H1 (cell line): ENCODE measurements around the gene ETNK1. TPM values are rescaled to one million over a fixed set of nuclear protein-coding genes. Genes with fewer than 3 reads are reported as not detected.

Source experiments
- CTCF ChIA-PET: fragments of 300-600 bp; sonication (Branson Sonifier 250); formaldehyde crosslinking; loops from one replicate; lab custom pipeline; 2021; ENCODE audit not compliant: partially characterized antibody; lab: Charles Lee
- POLR2A ChIA-PET: fragments of 300-600 bp; sonication (Branson Sonifier 250); formaldehyde crosslinking; loops from one replicate; lab custom pipeline; 2021; ENCODE audit warnings: inconsistent platforms; ENCODE audit not compliant: partially characterized antibody; lab: Charles Lee
- DNase-seq, 2 experiments: peaks; one replicate each; pipeline versions ENCODE4 v3.0.0 to v3.0.0-alpha.2; 2010 to 2022; ENCODE audit warnings: low spot score in 2 of 2, low read depth in 1 of 2, mixed read lengths in 1 of 2
- FAIRE-seq: peaks from 2 replicates; lab custom pipeline; 2011; peaks lifted over from hg19 to GRCh38; lab: Jason Lieb, UNC
- H2AFZ ChIP-seq: 2 replicates; pipeline ENCODE4 v1.8.1; 2012; ENCODE audit warnings: low read length, inconsistent platforms
- H2AK5ac ChIP-seq: 2 replicates; pipeline ENCODE4 v1.6.1; 2013; ENCODE audit warnings: low read depth, low read length
- H2BK120ac ChIP-seq: replicated peaks from 2 replicates; pipeline ENCODE3; 2013; ENCODE audit warnings: low read depth, low read length, inconsistent platforms
- H2BK12ac ChIP-seq: 2 replicates; pipeline ENCODE4 v1.6.1; 2013; ENCODE audit warnings: low read depth, low read length
- H2BK15ac ChIP-seq: 2 replicates; pipeline ENCODE4 v1.6.1; 2013; ENCODE audit warnings: low read length
- H2BK20ac ChIP-seq: 2 replicates; pipeline ENCODE4 v1.6.1; 2013; ENCODE audit warnings: low read length
- H2BK5ac ChIP-seq: 2 replicates; pipeline ENCODE4 v1.6.1; 2013; ENCODE audit warnings: low read depth, low read length
- H3K14ac ChIP-seq: 2 replicates; pipeline ENCODE4 v1.6.1; 2013; ENCODE audit warnings: inconsistent platforms; ENCODE audit not compliant: insufficient read length
- H3K18ac ChIP-seq: 2 replicates; pipeline ENCODE4 v1.6.1; 2013; ENCODE audit warnings: low read length; ENCODE audit errors: extremely low read depth
- H3K23ac ChIP-seq: 2 replicates; pipeline ENCODE4 v1.6.1; 2013; ENCODE audit warnings: inconsistent platforms; ENCODE audit not compliant: insufficient read length
- H3K23me2 ChIP-seq: 2 replicates; pipeline ENCODE4 v1.6.1; 2013; ENCODE audit warnings: low read depth, low read length
- H3K27ac ChIP-seq: 2 replicates; pipeline ENCODE4 v1.6.1; 2011; ENCODE audit warnings: low read depth, low read length, inconsistent platforms
- H3K27me3 ChIP-seq, 4 experiments: replicated peaks in 1 of 4; 1 replicate in 1 of 4; 2 replicates in 3 of 4; pipeline versions ENCODE4 v1.6.1 to v1.8.1; 2011 to 2013; ENCODE audit warnings: low read length in 3 of 4, mild to moderate bottlenecking in 3 of 4, inconsistent platforms in 2 of 4, mixed read lengths in 2 of 4, moderate library complexity in 1 of 4; ENCODE audit not compliant: control insufficient read depth in 3 of 4, insufficient read depth in 3 of 4; ENCODE audit errors: extremely low read depth in 1 of 4
- H3K36me3 ChIP-seq, 4 experiments: 2 replicates each; pipeline versions ENCODE4 v1.6.1 to v1.8.1; 2011 to 2013; ENCODE audit warnings: mild to moderate bottlenecking in 4 of 4, low read length in 3 of 4, moderate library complexity in 2 of 4, control low read depth in 1 of 4, inconsistent platforms in 1 of 4; ENCODE audit not compliant: insufficient read depth in 4 of 4, control insufficient read depth in 2 of 4
- H3K4ac ChIP-seq: replicated peaks from 2 replicates; pipeline ENCODE3; 2013; ENCODE audit warnings: low read length, low read depth, mixed read lengths, inconsistent platforms; ENCODE audit not compliant: insufficient read length
- H3K4me1 ChIP-seq, 4 experiments: replicated peaks in 1 of 4; 1 replicate in 1 of 4; 2 replicates in 3 of 4; pipeline versions ENCODE4 v1.6.1 to v1.8.1; 2011 to 2013; ENCODE audit warnings: low read length in 3 of 4, inconsistent platforms in 2 of 4, mixed read lengths in 1 of 4; ENCODE audit not compliant: insufficient read depth in 4 of 4, control insufficient read depth in 3 of 4
- H3K4me2 ChIP-seq, 2 experiments: 2 replicates each; pipeline versions ENCODE4 v1.6.1 to v1.8.1; 2011 to 2013; ENCODE audit warnings: low read depth in 2 of 2, low read length in 2 of 2, control low read depth in 1 of 2, inconsistent platforms in 1 of 2, mild to moderate bottlenecking in 1 of 2; ENCODE audit not compliant: insufficient read depth in 1 of 2
- H3K4me3 ChIP-seq, 4 experiments: fragments of 200-600, 300-600 bp in 1 of 4; sonication (generic), shearing (Covaris generic), sonication (Bioruptor Twin) in 1 of 4; 2 replicates each; pipeline versions ENCODE4 v1.5.1 to v1.8.1; 2011 to 2016; ENCODE audit warnings: low read length in 4 of 4, low read depth in 3 of 4, control low read depth in 2 of 4, inconsistent platforms in 2 of 4, mild to moderate bottlenecking in 2 of 4, mixed read lengths in 1 of 4, moderate library complexity in 1 of 4; ENCODE audit not compliant: insufficient read depth in 2 of 4; ENCODE audit errors: extremely low read depth in 1 of 4
- H3K56ac ChIP-seq: replicated peaks from 2 replicates; pipeline ENCODE3; 2013; ENCODE audit warnings: low read depth, mild to moderate bottlenecking, mixed read lengths, low read length, inconsistent platforms; ENCODE audit not compliant: insufficient read length
- H3K79me1 ChIP-seq: 2 replicates; pipeline ENCODE4 v1.6.1; 2013; ENCODE audit warnings: low read depth, low read length, control low read depth
- H3K79me2 ChIP-seq, 2 experiments: 2 replicates each; pipeline versions ENCODE4 v1.6.1 to v1.8.1; 2012 to 2013; ENCODE audit warnings: low read length in 2 of 2, mild to moderate bottlenecking in 2 of 2, inconsistent platforms in 1 of 2; ENCODE audit not compliant: insufficient read depth in 2 of 2, control insufficient read depth in 1 of 2
- H3K9ac ChIP-seq, 4 experiments: replicated peaks in 1 of 4; 1 replicate in 1 of 4; 2 replicates in 3 of 4; pipeline versions ENCODE4 v1.6.1 to v1.8.1; 2011 to 2013; ENCODE audit warnings: low read depth in 3 of 4, low read length in 3 of 4, control low read depth in 2 of 4, mild to moderate bottlenecking in 2 of 4, moderate library complexity in 2 of 4, inconsistent platforms in 1 of 4; ENCODE audit errors: extremely low read depth in 1 of 4
- H3K9me3 ChIP-seq, 2 experiments: 2 replicates each; pipeline versions ENCODE4 v1.6.1 to v1.8.1; 2012 to 2013; ENCODE audit warnings: mild to moderate bottlenecking in 2 of 2, moderate library complexity in 2 of 2, control low read depth in 1 of 2, inconsistent platforms in 1 of 2, low read depth in 1 of 2, low read length in 1 of 2, mixed read lengths in 1 of 2; ENCODE audit not compliant: insufficient read depth in 2 of 2
- H4K20me1 ChIP-seq, 2 experiments: replicated peaks in 1 of 2; 2 replicates each; pipeline versions ENCODE3 to v1.8.1; 2011 to 2013; ENCODE audit warnings: inconsistent platforms in 2 of 2, low read length in 2 of 2, mild to moderate bottlenecking in 1 of 2; ENCODE audit not compliant: insufficient read depth in 2 of 2, control insufficient read depth in 1 of 2
- H4K5ac ChIP-seq: 2 replicates; pipeline ENCODE4 v1.6.1; 2013; ENCODE audit warnings: low read length, low read depth, mixed read lengths, inconsistent platforms; ENCODE audit not compliant: insufficient read length
- H4K8ac ChIP-seq: 2 replicates; pipeline ENCODE4 v1.8.0; 2013; ENCODE audit warnings: mild to moderate bottlenecking, moderate library complexity, low read length, inconsistent platforms; ENCODE audit not compliant: insufficient read depth; ENCODE audit errors: extremely low read depth
- H4K91ac ChIP-seq: replicated peaks from 2 replicates; pipeline ENCODE3; 2013; ENCODE audit warnings: low read length, mixed read lengths, inconsistent platforms; ENCODE audit not compliant: insufficient read length
- CREB1 ChIP-seq: IDR thresholded peaks from 2 replicates; pipeline ENCODE4 v1.6.1; 2012; ENCODE audit warnings: inconsistent platforms
- GTF2F1 ChIP-seq: IDR thresholded peaks from 2 replicates; pipeline ENCODE4 v1.6.1; 2012; ENCODE audit warnings: low read depth, low read length, improper control_type of control experiment, borderline replicate concordance
- NANOG ChIP-seq: IDR thresholded peaks from 2 replicates; pipeline ENCODE4 v1.6.1; 2011; ENCODE audit warnings: low read length, low read depth, mild to moderate bottlenecking, inconsistent platforms; ENCODE audit not compliant: insufficient read depth, poor library complexity, severe bottlenecking
- WGBS, 2 experiments: shearing (Covaris generic) in 1 of 2; methylation state at CpG; one replicate each; pipeline versions ENCODE4 v1.1.6 to v1.1.7; 2013 to 2015; ENCODE audit warnings: low lambda C conversion rate in 2 of 2, mixed read lengths in 2 of 2, inconsistent platforms in 1 of 2, low coverage in 1 of 2, missing lambda C conversion rate in 1 of 2; ENCODE audit not compliant: insufficient replicate concordance in 2 of 2, insufficient coverage in 1 of 2, insufficient read length in 1 of 2; ENCODE audit errors: extremely low coverage in 1 of 2, missing lambda C conversion rate in 1 of 2; 5-methylcytosine and 5-hydroxymethylcytosine counted together
- polyA plus RNA-seq, 7 experiments: library from polyadenylated mRNA; depleted of rRNA in 3 of 7; stranded (reverse) in 5 of 7; unstranded in 2 of 7; fragments of >200 nt in 5 of 7; fragments of 200-250 nt in 2 of 7; gene quantifications; 1 replicate in 5 of 7; 2 replicates in 1 of 7; 4 replicates in 1 of 7; pipeline versions ENCODE4 v1.2.1 to v1.2.3, GENCODE V29; 2011 to 2013; ENCODE audit warnings: missing spikeins in 2 of 7, mixed read lengths in 2 of 7
- total RNA-seq: library from RNA; stranded (reverse); fragmentation: NEBNext Ultra II Directional; extraction: Animal tissue kit (Norgen Biotek cat#: 25700); gene quantifications from 2 replicates; pipeline ENCODE4 v1.2.1, GENCODE V29; 2021

Gene ETNK1
- total and polyA plus RNA-seq, 2 of the 8 experiments (the other 6 are each of a cell fraction or from before 2014, with no cell fraction given): 11.6 to 82.7 TPM

GRCh38 chr12:22634883-22635282 is 9.9 kb downstream of the ETNK1 start:
- no peak overlapping the region for H3K56ac ChIP-seq
- H2AFZ ChIP-seq: no peak overlapping the region

More at GRCh38 chr12:22634883-22635282, 9.9 kb downstream of the ETNK1 start:
- Histone ChIP-seq H3K23ac (no peak overlapping the region), H3K4me1 (peaks cover 0 to 5% (median 2%) of the 10 kb centered on the region in 4 experiments; a peak in 2 of 7 replicates), H2BK20ac (no peak overlapping the region), H3K36me3 (peaks cover 0 to 10% (median 0%) of the 10 kb centered on the region in 4 experiments; a peak in 2 of 8 replicates), H3K14ac (no peak overlapping the region), H3K27me3 (no peaks in the 10 kb centered on the region), H2BK120ac (peak overlapping the region; percentile 64), H4K91ac (peak overlapping the region; percentile 54), H2BK5ac (no peak overlapping the region; the same call in 1 of the 2 replicates), H3K23me2 (no peaks in the 10 kb centered on the region), H3K79me1 (peaks cover 5% of the 10 kb centered on the region), H2BK12ac (no peak overlapping the region), H3K79me2 (peaks cover 12 to 97% of the 10 kb centered on the region in 2 experiments), H2BK15ac (no peak overlapping the region), H3K4me2 (peak overlapping the region; percentile 5 to 33; a peak in 1 of 4 replicates), H3K4me3 (no peak overlapping the region), H3K9ac (no peak overlapping the region), H4K5ac (no peak overlapping the region), H3K18ac (no peak overlapping the region), H3K27ac (no peak overlapping the region), H2AK5ac (no peak overlapping the region), H3K9me3 (no peaks in the 10 kb centered on the region), H4K8ac (no peak overlapping the region), H4K20me1 (peaks cover 3 to 7% of the 10 kb centered on the region in 2 experiments), H3K4ac (no peak overlapping the region)
- 90% methylated on average over 3 of the region's 3 CpGs; no CpG with 5 or more reads in 1 of the 2 experiments for WGBS, 2 experiments
- FAIRE-seq (no peak), DNase-seq (no peak)
- no peak for TF ChIP-seq CREB1
- no peak for TF ChIP-seq GTF2F1
- TF ChIP-seq NANOG: no peak
- CTCF ChIA-PET: interaction anchor here (1.8 kb wide), 1 partner anchor 103 kb away, joined by 7 read pairs; no protein-coding TSS in a partner anchor
- POLR2A ChIA-PET: interaction anchor here (0.6 to 1.7 kb wide), 3 partner anchors 10 to 23 kb away, joined by 3 to 8 read pairs (median 6); partner anchors contain the start of gene ETNK1
